B cell (primary cell): ENCODE data around the gene CPNE5. TPM values are rescaled to one million over a fixed set of nuclear protein-coding genes. Genes with fewer than 3 reads are reported as not detected.

Source experiments
- ATAC-seq: fragments of 200-7000 bp; cut with Tn5 transposase; one replicate; pipeline ENCODE4 v1.10.0; 2021; ENCODE audit warnings: low read depth, mild to moderate bottlenecking, moderate number of reproducible peaks, moderate library complexity
- CTCF ChIA-PET: fragments of 350-600 bp; sonication (Branson Sonifier 250); formaldehyde crosslinking; loops from one replicate; lab custom pipeline; 2021; ENCODE audit warnings: antibody characterized with exemption, inconsistent platforms; lab: Charles Lee
- POLR2A ChIA-PET: fragments of 350-600 bp; sonication (Branson Sonifier 250); formaldehyde crosslinking; loops from one replicate; lab custom pipeline; 2021; ENCODE audit warnings: antibody characterized with exemption; lab: Charles Lee
- DNase-seq: peaks from one replicate; pipeline ENCODE4 v3.0.0; 2013
- H2AFZ ChIP-seq: 2 replicates; pipeline ENCODE4 v1.6.1; 2012; ENCODE audit warnings: mild to moderate bottlenecking, low read depth, low read length; ENCODE audit not compliant: insufficient read depth, poor library complexity, severe bottlenecking
- H3K27ac ChIP-seq, 2 donors: 1 replicate in 1 of 2; 2 replicates in 1 of 2; pipeline ENCODE4 v1.5.1; 2012 to 2013; ENCODE audit warnings: low read length in 2 of 2, mild to moderate bottlenecking in 2 of 2, moderate library complexity in 1 of 2
- H3K27me3 ChIP-seq, 4 experiments: fragments of 200-600 bp in 1 of 4; sonication (generic) in 1 of 4; replicated peaks in 1 of 4; 1 replicate in 2 of 4; 2 replicates in 2 of 4; pipeline versions ENCODE4 v1.6.1 to v1.7.0; 2013 to 2016; ENCODE audit warnings: low read length in 3 of 4, mild to moderate bottlenecking in 2 of 4, mixed read lengths in 1 of 4, moderate library complexity in 1 of 4; ENCODE audit not compliant: insufficient read depth in 4 of 4, control insufficient read depth in 3 of 4; ENCODE audit errors: control extremely low read depth in 1 of 4
- H3K36me3 ChIP-seq, 2 experiments: replicated peaks in 1 of 2; 1 replicate in 1 of 2; 2 replicates in 1 of 2; pipeline versions ENCODE4 v1.6.1 to v1.7.1; 2013; ENCODE audit warnings: low read length in 1 of 2; ENCODE audit not compliant: insufficient read depth in 2 of 2, control insufficient read depth in 1 of 2; ENCODE audit errors: control extremely low read depth in 1 of 2, extremely low read depth in 1 of 2
- H3K4me1 ChIP-seq, 2 donors: fragments of 200-600 bp in 1 of 2; sonication (generic) in 1 of 2; 1 replicate in 1 of 2; 2 replicates in 1 of 2; pipeline versions ENCODE4 v1.5.1 to v1.6.1; 2013 to 2017; ENCODE audit warnings: low read length in 2 of 2; ENCODE audit not compliant: control insufficient read depth in 2 of 2, insufficient read depth in 2 of 2
- H3K4me2 ChIP-seq: replicated peaks from 2 replicates; pipeline ENCODE3; 2012; ENCODE audit warnings: mild to moderate bottlenecking, low read depth, low read length; ENCODE audit not compliant: poor library complexity, severe bottlenecking
- H3K4me3 ChIP-seq, 5 experiments: fragments of 200-600 bp in 1 of 5; sonication (generic) in 1 of 5; 1 replicate in 3 of 5; 2 replicates in 2 of 5; pipeline versions ENCODE4 v1.5.1 to v1.7.0; 2011 to 2016; ENCODE audit warnings: low read length in 4 of 5, mild to moderate bottlenecking in 4 of 5, low read depth in 2 of 5, control low read depth in 1 of 5, moderate library complexity in 1 of 5; ENCODE audit not compliant: insufficient read depth in 1 of 5; ENCODE audit errors: control extremely low read depth in 1 of 5, extremely low read depth in 1 of 5
- H3K79me2 ChIP-seq: fragments of 200-600 bp; sonication (generic); one replicate; pipeline ENCODE4 v1.6.0; 2016; ENCODE audit warnings: low read length; ENCODE audit not compliant: control insufficient read depth, insufficient read depth
- H3K9ac ChIP-seq: fragments of 200-600 bp; sonication (generic); 2 replicates; pipeline ENCODE4 v1.6.1; 2017; ENCODE audit warnings: mild to moderate bottlenecking, low read length, moderate library complexity
- H3K9me3 ChIP-seq, 3 donors: one replicate each; pipeline versions ENCODE4 v1.6.1 to v1.7.1; 2013; ENCODE audit warnings: low read length in 2 of 3; ENCODE audit not compliant: control insufficient read depth in 2 of 3, insufficient read depth in 1 of 3; ENCODE audit errors: control extremely low read depth in 1 of 3
- H4K20me1 ChIP-seq: 2 replicates; pipeline ENCODE4 v1.6.0; 2012; ENCODE audit warnings: mild to moderate bottlenecking, low read length; ENCODE audit not compliant: insufficient read depth, control insufficient read depth, poor library complexity, severe bottlenecking
- H3K27ac Mint-ChIP-seq: one replicate; pipeline ENCODE4 v1.8.0; 2021; ENCODE audit warnings: mixed read lengths
- H3K27me3 Mint-ChIP-seq: one replicate; pipeline ENCODE4 v1.8.0; 2021; ENCODE audit warnings: mixed read lengths
- H3K4me1 Mint-ChIP-seq: one replicate; pipeline ENCODE4 v1.8.0; 2021; ENCODE audit warnings: mixed read lengths
- H3K4me3 Mint-ChIP-seq: one replicate; pipeline ENCODE4 v1.8.0; 2021; ENCODE audit warnings: mixed read lengths
- H3K9me3 Mint-ChIP-seq: one replicate; pipeline ENCODE4 v1.8.0; 2022; ENCODE audit warnings: mixed read lengths; ENCODE audit not compliant: insufficient read depth
- EZH2 ChIP-seq: IDR thresholded peaks from 2 replicates; pipeline ENCODE4 v1.6.1; 2012; ENCODE audit warnings: borderline replicate concordance, low read depth, mild to moderate bottlenecking, moderate library complexity, low read length; ENCODE audit not compliant: insufficient read depth, poor library complexity, severe bottlenecking
- WGBS: methylation state at CpG from one replicate; pipeline ENCODE4 v1.1.5; 2013; ENCODE audit warnings: missing lambda C conversion rate; ENCODE audit not compliant: insufficient coverage; 5-methylcytosine and 5-hydroxymethylcytosine counted together
- intact Hi-C: fragments of 100-400 bp; cut with micrococcal nuclease; formaldehyde crosslinking; loops from one replicate; pipeline ENCODE4 v1.10.0; 2022
- polyA plus RNA-seq: library from polyadenylated mRNA; depleted of rRNA; stranded (reverse); fragments of >200 nt; gene quantifications from 2 replicates; pipeline ENCODE4 v1.2.3, GENCODE V29; 2012
- total RNA-seq, 2 donors: library from RNA; stranded (reverse); fragments of 120-200 nt in 1 of 2; gene quantifications; 1 replicate in 1 of 2; 2 replicates in 1 of 2; pipeline versions ENCODE4 v1.2.3 to v1.2.4, GENCODE V29; 2013 to 2022
- TF ChIP-seq, protein P1 (sequence below): fragments of 200-600 bp; IDR thresholded peaks from one replicate; pipeline ENCODE4 v1.8.0; 2022; ENCODE audit warnings: antibody characterized with exemption, mild to moderate bottlenecking

Gene CPNE5
- total and polyA plus RNA-seq, 2 donors (not counting 1 experiment from before 2014, with no cell fraction given), result 49.8 to 357 TPM

DNA sequence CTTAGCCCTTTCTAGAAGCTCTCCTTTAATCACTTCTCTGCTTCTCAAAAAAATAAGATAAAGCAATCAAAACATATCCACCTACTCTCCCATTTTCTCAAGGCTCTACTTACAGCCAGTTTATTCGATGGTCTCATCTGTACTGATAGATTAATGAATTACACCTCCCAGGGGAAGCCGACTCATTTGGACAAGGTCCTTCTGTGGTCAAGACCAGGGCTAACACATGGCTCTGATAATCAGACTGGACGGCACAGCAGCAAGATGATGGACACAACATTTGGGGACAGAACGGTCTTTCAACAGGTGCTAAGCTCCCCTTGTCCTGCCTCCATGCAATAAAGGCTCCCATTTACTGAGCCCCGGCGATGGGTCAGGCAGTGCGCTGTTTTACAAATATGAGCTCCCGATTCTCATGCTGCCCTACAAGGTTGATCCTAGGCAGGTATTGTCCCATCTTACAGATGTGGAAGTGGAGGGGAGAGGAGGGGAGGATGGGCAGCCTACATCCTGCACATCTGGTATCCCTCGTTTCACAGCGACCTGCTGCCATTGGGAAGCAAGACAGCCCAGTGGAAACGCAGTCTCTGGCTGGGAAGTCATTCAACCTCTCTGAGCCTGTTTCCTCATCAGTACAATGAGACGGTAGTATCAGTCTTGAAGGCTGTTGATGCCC is 15.7 kb downstream of the CPNE5 start:
- Histone ChIP-seq H3K4me3 (no peak overlapping the region), H2AFZ (no peak overlapping the region), H3K79me2 (no peaks in the 10 kb centered on the region), H3K9me3 (no peaks in the 10 kb centered on the region), H4K20me1 (no peaks in the 10 kb centered on the region), H3K4me2 (no peak overlapping the region), H3K27ac (no peak overlapping the region), H3K36me3 (no peaks in the 10 kb centered on the region), H3K4me1 (peaks cover 0 to 3% of the 10 kb centered on the region in 2 donors), H3K27me3 (peaks cover 0 to 21% (median 3%) of the 10 kb centered on the region in 4 experiments), H3K9ac (no peak overlapping the region)
- ChIA-PET POLR2A (interaction anchor here (0.6 kb wide), 1 partner anchor 35 kb away, joined by 15 read pairs; no protein-coding TSS in a partner anchor), CTCF (interaction anchor here (1.4 kb wide), 1 partner anchor 28 kb away, joined by 3 read pairs; no protein-coding TSS in a partner anchor)
- TF ChIP-seq EZH2, result no peak
- TF ChIP-seq, protein P1, sequence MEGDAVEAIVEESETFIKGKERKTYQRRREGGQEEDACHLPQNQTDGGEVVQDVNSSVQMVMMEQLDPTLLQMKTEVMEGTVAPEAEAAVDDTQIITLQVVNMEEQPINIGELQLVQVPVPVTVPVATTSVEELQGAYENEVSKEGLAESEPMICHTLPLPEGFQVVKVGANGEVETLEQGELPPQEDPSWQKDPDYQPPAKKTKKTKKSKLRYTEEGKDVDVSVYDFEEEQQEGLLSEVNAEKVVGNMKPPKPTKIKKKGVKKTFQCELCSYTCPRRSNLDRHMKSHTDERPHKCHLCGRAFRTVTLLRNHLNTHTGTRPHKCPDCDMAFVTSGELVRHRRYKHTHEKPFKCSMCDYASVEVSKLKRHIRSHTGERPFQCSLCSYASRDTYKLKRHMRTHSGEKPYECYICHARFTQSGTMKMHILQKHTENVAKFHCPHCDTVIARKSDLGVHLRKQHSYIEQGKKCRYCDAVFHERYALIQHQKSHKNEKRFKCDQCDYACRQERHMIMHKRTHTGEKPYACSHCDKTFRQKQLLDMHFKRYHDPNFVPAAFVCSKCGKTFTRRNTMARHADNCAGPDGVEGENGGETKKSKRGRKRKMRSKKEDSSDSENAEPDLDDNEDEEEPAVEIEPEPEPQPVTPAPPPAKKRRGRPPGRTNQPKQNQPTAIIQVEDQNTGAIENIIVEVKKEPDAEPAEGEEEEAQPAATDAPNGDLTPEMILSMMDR, result no peak
- H3K27me3 Mint-ChIP-seq, result peaks cover 30% of the 10 kb centered on the region
- peaks cover 3% of the 10 kb centered on the region for H3K4me1 Mint-ChIP-seq
- no peaks in the 10 kb centered on the region for H3K9me3 Mint-ChIP-seq
- intact Hi-C loops, result no loop called here
- DNase-seq (no peak), ATAC-seq (no peak)
- no peak overlapping the region for H3K27ac Mint-ChIP-seq
- WGBS, result 93% methylated on average over 11 of the region's 12 CpGs
- H3K4me3 Mint-ChIP-seq, result no peak overlapping the region

DNA sequence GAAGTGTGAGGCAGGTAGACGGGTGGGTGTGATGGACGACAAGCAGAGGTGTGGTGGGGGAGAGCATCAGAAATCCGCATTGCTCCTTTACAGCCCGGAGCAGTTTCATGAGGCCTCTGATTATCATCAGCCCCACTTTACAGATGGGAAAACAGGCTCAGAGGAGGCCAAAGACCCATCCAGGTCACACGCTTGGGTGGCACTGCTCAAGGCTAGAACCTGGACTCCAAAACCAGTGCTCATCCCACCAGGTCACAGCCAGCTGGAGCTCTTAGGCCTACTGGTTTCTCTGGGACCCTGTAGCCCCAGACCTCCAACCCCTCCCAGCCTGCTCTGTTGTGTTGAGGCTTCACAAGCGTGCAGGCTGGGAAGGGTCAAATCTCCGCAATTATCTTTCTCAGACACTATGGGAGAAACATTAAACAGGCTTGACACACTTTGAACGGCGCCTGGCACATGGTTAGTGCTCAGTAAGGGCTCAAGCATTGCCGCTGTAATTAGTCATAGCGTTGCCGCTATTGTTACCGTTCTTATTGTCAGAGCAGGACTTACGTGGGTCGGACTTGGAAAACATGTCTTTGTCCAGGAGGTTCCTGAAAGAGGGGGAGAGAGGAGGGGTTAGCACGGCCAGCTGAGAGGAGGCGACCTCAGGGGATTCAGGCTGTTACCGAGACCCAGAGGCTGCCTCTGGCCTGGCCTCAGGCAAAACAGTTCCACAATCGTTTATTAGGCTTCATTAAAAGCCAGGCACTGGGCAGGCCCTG is 16.6 kb downstream of the CPNE5 start:
- intact Hi-C loops, result no loop called here
- no peak overlapping the region for H3K27ac ChIP-seq
- H3K36me3 ChIP-seq, result no peaks in the 10 kb centered on the region
- no peaks in the 10 kb centered on the region for H3K9me3 ChIP-seq
- no peak for DNase-seq
- 90% methylated on average over 18 of the region's 19 CpGs for WGBS
- Mint-ChIP-seq H3K27ac (no peak overlapping the region), H3K4me1 (peaks cover 3% of the 10 kb centered on the region), H3K27me3 (peaks cover 27% of the 10 kb centered on the region), H3K9me3 (no peaks in the 10 kb centered on the region), H3K4me3 (no peak overlapping the region)
- no peaks in the 10 kb centered on the region for H4K20me1 ChIP-seq
- H3K79me2 ChIP-seq, result no peaks in the 10 kb centered on the region
- ATAC-seq, result no peak
- peaks cover 0 to 19% (median 3%) of the 10 kb centered on the region in 4 experiments for H3K27me3 ChIP-seq
- TF ChIP-seq EZH2, result no peak
- TF ChIP-seq, protein P1, result no peak
- CTCF ChIA-PET, result no interaction called here
- no peak overlapping the region for H3K4me2 ChIP-seq
- no peak overlapping the region for H2AFZ ChIP-seq
- POLR2A ChIA-PET, result interaction anchor here (0.6 kb wide), 1 partner anchor 36 kb away, joined by 15 read pairs; no protein-coding TSS in a partner anchor
- H3K4me3 ChIP-seq, result no peak overlapping the region
- no peak overlapping the region for H3K9ac ChIP-seq
- H3K4me1 ChIP-seq, result peaks cover 0 to 3% of the 10 kb centered on the region in 2 donors
